GM10847 (cell line): Measurements from ENCODE around the gene DOCK1.

Experiments used
- POLR2A ChIP-seq: IDR thresholded peaks from 2 replicates; pipeline ENCODE4 v1.6.1; 2011; ENCODE audit not compliant: insufficient read length; ENCODE audit errors: extremely low read depth

The DOCK1 gene

GRCh38 chr10:127415901-127416581, 510.8 kb downstream of the DOCK1 start:
- no peak for TF ChIP-seq POLR2A

- no peak for TF ChIP-seq POLR2A
Observed at GRCh38 chr10:127417031-127417430, 511.8 kb downstream of the DOCK1 start.

- TF ChIP-seq POLR2A = no peak
Observed at GRCh38 chr10:127417686-127418401, 512.6 kb downstream of the DOCK1 start.

- TF ChIP-seq POLR2A = no peak
Observed at GRCh38 chr10:127418536-127419168, 513.4 kb downstream of the DOCK1 start.

- no peak for TF ChIP-seq POLR2A
Observed at GRCh38 chr10:127420138-127420684, 515.0 kb downstream of the DOCK1 start.

GRCh38 chr10:127423218-127423915, 518.1 kb downstream of the DOCK1 start:
- no peak for TF ChIP-seq POLR2A

- no peak for TF ChIP-seq POLR2A
Observed at GRCh38 chr10:127424594-127425264, 519.5 kb downstream of the DOCK1 start.

- no peak for TF ChIP-seq POLR2A
Observed at GRCh38 chr10:127426746-127427145, 521.5 kb downstream of the DOCK1 start.

- TF ChIP-seq POLR2A = no peak
Observed at GRCh38 chr10:127427926-127428325, 522.7 kb downstream of the DOCK1 start.

GRCh38 chr10:127428385-127428980, 523.3 kb downstream of the DOCK1 start:
- TF ChIP-seq POLR2A = no peak

- no peak for TF ChIP-seq POLR2A
Observed at GRCh38 chr10:127429601-127430312, 524.5 kb downstream of the DOCK1 start.

- TF ChIP-seq POLR2A = no peak
Observed at GRCh38 chr10:127431525-127431924, 526.3 kb downstream of the DOCK1 start.

GRCh38 chr10:127434006-127434405, 528.8 kb downstream of the DOCK1 start:
- no peak for TF ChIP-seq POLR2A

GRCh38 chr10:127435246-127435645, 530.0 kb downstream of the DOCK1 start:
- no peak for TF ChIP-seq POLR2A

- no peak for TF ChIP-seq POLR2A
Observed at GRCh38 chr10:127440371-127440770, 535.1 kb downstream of the DOCK1 start.
